GM21786 (cell line): Measurements from ENCODE around the gene ZBTB7C.

Experiments used
- ATAC-seq: cut with Tn5 transposase; IDR thresholded peaks from one replicate; pipeline ENCODE4 v1.9.1; 2021; ENCODE audit not compliant: unreplicated experiment

ZBTB7C gene

GRCh38 chr18:48152549-48152948 is 256.6 kb downstream of the ZBTB7C start:
- no peak for ATAC-seq

GRCh38 chr18:48151421-48152065 is 257.6 kb downstream of the ZBTB7C start:
- no peak for ATAC-seq

- no peak for ATAC-seq
These were observed 260.0 kb downstream of the ZBTB7C start for GRCh38 chr18:48149020-48149685.

GRCh38 chr18:48142994-48143393 is 266.2 kb downstream of the ZBTB7C start:
- ATAC-seq: no peak

GRCh38 chr18:48142353-48142752 is 266.8 kb downstream of the ZBTB7C start:
- ATAC-seq: no peak

GRCh38 chr18:48140731-48141130 is 268.5 kb downstream of the ZBTB7C start:
- no peak for ATAC-seq

DNA sequence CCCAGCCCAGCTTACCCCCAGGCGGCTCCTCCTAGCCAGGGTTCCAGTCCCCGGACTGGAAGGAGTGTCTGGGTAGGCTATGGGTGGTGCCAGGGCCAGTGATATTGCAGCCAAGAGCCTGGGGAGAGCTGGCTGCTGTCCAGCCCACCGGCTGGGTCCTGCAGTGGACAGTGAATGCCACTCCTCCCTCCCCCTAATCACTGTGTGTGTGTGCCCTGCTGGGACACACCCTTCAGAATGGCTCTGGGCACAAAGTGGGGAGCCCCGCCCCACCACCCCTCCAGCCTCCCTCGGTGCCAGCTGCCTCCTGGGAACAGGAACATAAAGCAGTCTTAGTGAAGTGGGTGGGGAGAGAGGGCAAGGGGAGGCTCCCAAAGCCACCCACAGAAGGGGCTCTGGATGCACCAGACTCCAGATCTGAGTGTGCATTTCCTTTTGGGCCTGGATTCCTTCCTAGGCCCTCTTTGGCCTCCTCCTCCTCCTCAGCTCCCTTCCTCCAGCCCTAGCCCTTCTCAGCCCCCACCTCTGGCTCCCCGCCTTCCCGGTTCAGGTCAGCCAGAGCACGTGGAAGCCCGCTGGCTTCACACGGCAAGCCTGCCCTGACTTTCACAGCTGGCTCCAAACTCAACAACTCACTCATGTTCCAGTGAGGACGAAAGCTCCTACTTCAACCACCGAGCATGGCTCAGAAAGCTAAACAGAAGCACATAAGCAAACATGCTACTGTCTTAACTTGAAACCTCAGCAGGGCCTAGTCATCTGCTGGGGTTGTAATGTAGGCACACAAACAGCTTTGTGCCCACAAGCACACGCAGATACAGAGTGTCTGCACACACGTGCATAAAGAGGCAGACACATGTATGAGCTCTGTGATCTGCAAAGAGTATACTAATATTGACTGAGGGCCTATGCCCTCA is 269.5 kb downstream of the ZBTB7C start:
- ATAC-seq: no peak

DNA sequence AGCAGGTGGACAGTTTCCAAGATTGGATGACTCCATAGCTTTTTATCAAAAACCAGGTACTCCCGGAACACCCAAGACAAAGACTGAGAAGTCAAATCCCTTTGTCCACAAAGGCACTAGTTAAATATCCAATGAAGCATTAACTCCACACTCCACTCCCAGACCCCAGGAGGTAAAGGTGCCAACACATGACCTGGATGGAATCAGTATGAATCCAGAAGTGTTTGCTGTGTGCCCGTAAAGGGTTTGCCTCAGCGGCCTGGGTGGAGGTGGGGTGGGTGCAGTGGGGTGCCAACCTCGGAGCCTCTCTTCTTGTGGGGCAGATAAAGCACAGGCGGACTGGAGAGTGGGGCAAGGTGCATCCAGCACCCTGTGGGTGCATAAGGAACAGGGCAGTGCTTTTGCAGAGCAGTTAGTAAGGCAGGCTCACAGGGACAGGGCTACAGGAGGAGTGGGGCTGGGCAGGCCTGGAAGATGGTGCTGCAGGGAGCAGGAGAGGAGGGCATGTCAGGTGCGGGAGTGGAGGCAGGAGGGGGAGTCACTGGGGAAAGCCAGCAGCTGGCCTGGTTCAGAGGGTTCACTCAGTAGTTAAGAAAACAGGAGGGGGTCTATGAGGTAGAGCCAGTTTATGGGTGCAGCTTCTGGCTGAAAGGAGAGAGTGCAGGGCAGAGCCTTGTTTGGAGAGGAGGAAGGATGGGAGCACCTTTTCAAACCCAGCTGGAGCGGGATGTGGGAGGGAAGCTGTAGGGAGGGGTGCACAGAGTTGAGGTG is 270.3 kb downstream of the ZBTB7C start:
- ATAC-seq: no peak

DNA sequence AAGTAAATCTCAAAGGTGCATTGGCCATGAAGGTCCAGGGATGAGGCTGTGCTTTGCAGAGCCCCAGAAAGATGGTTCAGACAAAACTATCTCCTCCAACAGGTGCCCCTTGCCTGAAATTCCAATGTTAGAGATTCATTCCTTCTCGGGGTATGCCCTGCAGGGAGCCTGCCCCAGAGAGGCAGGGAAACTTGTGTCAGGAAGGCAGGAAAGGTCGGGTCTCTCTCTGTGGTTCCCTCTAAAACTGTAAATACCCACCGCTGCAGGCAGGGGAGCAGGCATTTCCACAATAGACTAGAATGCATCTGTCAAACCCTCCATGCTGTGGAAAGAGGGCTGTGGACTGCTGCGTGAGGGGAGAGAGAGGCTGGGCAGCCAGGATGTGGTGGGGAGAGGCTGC is 271.0 kb downstream of the ZBTB7C start:
- no peak for ATAC-seq

GRCh38 chr18:48137374-48138081 is 271.7 kb downstream of the ZBTB7C start:
- no peak for ATAC-seq

DNA sequence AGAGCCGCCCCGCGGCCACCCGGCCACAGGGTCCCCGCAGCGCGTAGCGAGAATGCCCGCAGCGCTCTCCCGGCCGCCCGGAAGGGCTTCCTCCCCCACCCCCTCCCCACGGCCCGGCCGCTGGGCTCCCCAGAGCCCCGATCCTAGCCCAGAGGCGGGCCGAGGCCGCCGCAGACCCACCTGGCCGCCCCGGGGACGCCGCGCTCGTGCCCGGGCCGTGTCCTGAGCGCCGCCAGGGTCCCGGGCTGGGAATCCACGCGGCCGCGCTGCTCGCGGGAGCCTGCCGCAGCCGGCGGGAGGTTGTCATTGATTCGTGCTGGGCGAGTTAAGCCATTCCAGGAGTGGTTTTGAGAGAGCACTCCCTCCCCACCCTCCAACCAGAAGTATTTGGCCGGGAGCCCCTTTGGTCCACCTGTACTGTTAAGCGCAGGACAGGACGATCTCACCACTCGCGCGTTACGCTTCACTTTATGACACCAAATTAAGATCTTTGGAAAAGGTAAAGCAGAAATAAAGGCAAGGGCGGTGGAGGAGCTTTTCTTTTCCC is 272.3 kb downstream of the ZBTB7C start:
- ATAC-seq: no peak

GRCh38 chr18:48136051-48136826 is 272.9 kb downstream of the ZBTB7C start:
- no peak for ATAC-seq

GRCh38 chr18:48135436-48135966 is 273.7 kb downstream of the ZBTB7C start:
- no peak for ATAC-seq

DNA sequence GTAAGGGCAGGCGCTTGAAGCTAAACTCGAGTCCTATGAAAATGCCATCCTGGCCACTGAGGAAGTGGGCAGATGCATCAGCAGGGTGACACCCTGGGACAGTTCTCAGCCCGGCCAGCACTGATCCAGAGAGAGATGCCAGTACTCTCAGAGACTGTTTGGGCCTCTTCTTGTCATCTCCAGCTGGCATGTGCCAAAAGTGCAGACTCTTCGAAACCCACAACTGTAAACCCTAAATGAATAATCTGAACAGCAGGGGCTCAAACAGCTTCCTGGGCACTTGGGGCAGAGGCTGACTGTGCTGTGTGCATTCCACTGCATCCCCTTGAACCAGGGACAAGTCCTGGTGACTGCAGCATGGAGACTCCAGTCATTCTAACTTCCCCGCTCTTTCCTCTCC is 274.6 kb downstream of the ZBTB7C start:
- ATAC-seq: no peak

GRCh38 chr18:48133671-48134251 is 275.4 kb downstream of the ZBTB7C start:
- ATAC-seq: no peak

- no peak for ATAC-seq
These were observed 276.2 kb downstream of the ZBTB7C start for GRCh38 chr18:48132797-48133655.

DNA sequence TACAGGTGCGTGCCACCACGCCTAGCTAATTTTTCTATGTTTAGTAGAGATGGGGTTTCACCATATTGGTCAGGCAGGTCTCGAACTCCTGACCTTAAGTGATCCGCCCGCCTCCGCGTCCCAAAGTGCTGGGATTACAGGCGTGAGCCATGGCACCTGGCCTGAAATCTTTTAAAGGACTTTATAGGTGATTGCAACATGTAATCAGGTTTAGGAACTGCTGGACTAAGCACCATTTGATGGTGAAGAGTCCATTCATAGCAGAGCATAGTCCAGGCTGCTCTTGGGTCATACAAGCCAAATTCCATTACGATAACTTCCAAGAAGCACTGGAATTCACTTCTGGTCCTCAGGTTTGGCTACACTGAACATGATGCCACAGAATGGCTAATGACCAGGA is 278.1 kb downstream of the ZBTB7C start:
- no peak for ATAC-seq

DNA sequence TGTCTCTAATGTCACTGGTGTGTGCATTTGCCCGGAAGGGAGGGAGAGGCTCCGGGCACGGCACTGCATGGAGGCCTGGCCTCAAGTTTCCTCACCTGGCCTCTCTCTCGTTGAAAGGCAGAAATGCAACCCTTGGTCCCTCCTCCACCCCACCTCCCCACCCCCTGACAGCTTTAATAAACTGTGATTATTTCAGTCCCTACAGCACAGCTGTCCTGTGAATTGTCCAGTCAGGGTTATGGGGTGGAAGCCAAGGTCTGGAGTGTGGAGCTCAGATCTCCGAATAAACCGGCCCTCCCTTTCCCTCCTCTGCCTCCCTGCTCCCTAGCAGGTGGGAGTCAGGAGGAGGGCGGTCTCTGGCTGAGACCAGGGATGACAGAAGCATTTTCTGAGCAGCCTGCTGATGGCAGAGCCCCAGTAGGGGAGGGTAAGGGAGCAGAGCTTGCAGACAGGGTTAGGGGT is 279.5 kb downstream of the ZBTB7C start:
- no peak for ATAC-seq
